Lower lobe of right lung (tissue), 2 donors: Measurements from ENCODE around the gene ENTR1. TPM values are rescaled to one million over a fixed set of nuclear protein-coding genes. Genes with fewer than 3 reads are reported as not detected.

ENCODE experiments used
- ATAC-seq, 2 donors: fragments of 200-7000 bp; cut with Tn5 transposase; one replicate each; pipeline ENCODE4 v1.9.1; 2020 to 2022; ENCODE audit warnings: mild to moderate bottlenecking in 2 of 2, moderate library complexity in 2 of 2
- DNase-seq: peaks from one replicate; pipeline ENCODE4 v3.0.0-alpha.2; 2020
- H3K27ac ChIP-seq: fragments of 200-600 bp; one replicate; pipeline ENCODE4 v1.8.0; 2022
- H3K27me3 ChIP-seq: fragments of 200-600 bp; one replicate; pipeline ENCODE4 v1.8.0; 2022; ENCODE audit warnings: low read depth
- H3K36me3 ChIP-seq: fragments of 200-600 bp; one replicate; pipeline ENCODE4 v1.8.0; 2022; ENCODE audit warnings: mild to moderate bottlenecking
- H3K4me1 ChIP-seq: fragments of 200-600 bp; one replicate; pipeline ENCODE4 v1.8.0; 2022
- H3K4me3 ChIP-seq: fragments of 200-600 bp; one replicate; pipeline ENCODE4 v1.8.0; 2022; ENCODE audit warnings: mild to moderate bottlenecking
- H3K9me3 ChIP-seq: fragments of 200-600 bp; one replicate; pipeline ENCODE4 v1.8.0; 2022
- intact Hi-C: fragments of 100-400 bp; cut with DNase I; formaldehyde crosslinking; loops from one replicate; pipeline ENCODE4 v1.11.0; 2022
- long read RNA-seq: library from polyadenylated mRNA; unstranded; transcript quantifications from one replicate; pipeline ENCODE4 v2.0.0, GENCODE V29; 2021
- total RNA-seq: library from RNA; stranded (reverse); fragmentation: NEBNext Ultra II Directional; extraction: Animal tissue kit (Norgen Biotek cat#: 25700); gene quantifications from one replicate; pipeline ENCODE4 v1.2.1, GENCODE V29; 2021
- TF ChIP-seq, protein P1 (sequence below): fragments of 200-600 bp; IDR thresholded peaks from one replicate; pipeline ENCODE4 v1.8.0; 2022; ENCODE audit warnings: antibody characterized with exemption, mild to moderate bottlenecking
- donor health status: DM: no; HTN: yes; CAD: no; lungs with severe emphysema.

Gene ENTR1, protein sequence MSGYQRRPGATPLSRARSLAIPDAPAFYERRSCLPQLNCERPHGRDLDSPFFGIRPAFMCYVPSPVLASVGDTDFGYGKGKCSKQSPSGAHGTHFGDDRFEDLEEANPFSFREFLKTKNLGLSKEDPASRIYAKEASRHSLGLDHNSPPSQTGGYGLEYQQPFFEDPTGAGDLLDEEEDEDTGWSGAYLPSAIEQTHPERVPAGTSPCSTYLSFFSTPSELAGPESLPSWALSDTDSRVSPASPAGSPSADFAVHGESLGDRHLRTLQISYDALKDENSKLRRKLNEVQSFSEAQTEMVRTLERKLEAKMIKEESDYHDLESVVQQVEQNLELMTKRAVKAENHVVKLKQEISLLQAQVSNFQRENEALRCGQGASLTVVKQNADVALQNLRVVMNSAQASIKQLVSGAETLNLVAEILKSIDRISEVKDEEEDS
- 34.3 TPM for total RNA-seq
- long read RNA-seq, transcript ENTR1-204 (8 exons, 2,129 nt), result major isoform, 7 of 52 reads
- long read RNA-seq, partial matches to known transcripts, result 15 of 52 reads
- long read RNA-seq, other reads (novel, unspliced or antisense), result 21 of 52 reads

DNA sequence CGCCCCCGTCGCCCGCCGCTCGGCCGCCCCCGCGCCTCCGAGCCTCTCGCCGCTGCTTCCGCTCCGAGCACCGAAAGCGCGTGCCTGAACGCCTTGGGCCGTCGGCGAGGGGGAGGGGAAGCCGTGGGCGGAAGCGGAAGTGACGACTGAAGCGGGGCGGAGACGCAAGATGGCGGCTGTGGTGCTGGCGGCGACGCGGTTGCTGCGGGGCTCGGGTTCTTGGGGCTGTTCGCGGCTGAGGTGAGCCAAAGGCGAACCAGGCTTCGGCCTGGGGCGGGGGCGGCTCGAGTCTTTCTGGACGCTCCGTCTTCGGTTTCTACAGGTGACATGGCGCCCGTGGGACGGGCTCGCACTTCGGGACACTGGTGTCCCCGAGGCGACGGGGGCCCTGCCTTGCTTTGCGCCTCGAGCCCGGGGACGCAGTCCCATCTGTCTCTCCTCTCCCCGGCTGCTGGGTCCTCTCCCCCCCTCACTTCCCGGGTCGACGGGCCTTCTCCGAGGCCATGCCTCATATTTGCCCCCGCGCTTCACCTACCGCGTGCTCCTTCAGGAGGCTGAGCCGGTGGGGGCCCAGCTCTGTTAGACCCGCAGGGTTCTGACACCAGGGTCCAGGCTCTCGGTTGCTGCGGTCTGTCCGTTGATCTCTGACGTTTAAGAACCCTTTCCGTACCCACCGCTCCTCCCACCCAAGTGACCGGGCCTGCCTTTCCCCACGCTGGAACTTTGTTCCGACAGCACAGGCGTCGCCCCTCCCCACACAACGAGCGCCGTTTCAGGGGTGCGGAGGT is at the start of gene ENTR1, which contains the start of gene PMPCA:
ENTR1 (minus strand) TSS at position 115 of the 788 bp plus-strand sequence. CDS start 217 bp downstream, outside the sequence.
PMPCA (plus strand) TSS at position 159 of the 788 bp plus-strand sequence; CDS start at position 170, 11 bp downstream.
- peak within 1 kb of the TSS; percentile 99 for H3K4me3 ChIP-seq

DNA sequence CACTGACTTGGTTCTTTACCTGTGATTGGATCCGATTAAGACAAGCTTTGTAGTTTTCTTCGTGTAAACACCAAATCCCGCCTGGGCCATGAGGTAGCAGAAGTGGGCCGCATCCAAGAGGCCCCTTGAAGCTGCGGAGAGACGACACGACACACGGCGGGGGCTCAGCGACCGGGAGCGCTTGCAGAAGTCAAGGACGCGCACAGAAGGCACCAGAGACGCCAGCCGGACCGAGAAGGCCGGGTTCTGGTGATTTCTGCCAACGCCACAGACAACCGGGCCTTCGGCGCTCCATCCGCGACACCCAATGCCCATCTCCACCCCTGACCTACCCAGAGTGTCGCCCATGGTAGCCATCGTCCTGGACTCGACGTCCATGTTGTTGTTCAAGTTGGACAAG is 49.0 kb upstream of the ENTR1 start:
- TF ChIP-seq, protein P1, sequence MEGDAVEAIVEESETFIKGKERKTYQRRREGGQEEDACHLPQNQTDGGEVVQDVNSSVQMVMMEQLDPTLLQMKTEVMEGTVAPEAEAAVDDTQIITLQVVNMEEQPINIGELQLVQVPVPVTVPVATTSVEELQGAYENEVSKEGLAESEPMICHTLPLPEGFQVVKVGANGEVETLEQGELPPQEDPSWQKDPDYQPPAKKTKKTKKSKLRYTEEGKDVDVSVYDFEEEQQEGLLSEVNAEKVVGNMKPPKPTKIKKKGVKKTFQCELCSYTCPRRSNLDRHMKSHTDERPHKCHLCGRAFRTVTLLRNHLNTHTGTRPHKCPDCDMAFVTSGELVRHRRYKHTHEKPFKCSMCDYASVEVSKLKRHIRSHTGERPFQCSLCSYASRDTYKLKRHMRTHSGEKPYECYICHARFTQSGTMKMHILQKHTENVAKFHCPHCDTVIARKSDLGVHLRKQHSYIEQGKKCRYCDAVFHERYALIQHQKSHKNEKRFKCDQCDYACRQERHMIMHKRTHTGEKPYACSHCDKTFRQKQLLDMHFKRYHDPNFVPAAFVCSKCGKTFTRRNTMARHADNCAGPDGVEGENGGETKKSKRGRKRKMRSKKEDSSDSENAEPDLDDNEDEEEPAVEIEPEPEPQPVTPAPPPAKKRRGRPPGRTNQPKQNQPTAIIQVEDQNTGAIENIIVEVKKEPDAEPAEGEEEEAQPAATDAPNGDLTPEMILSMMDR, result no peak
- intact Hi-C loops, result no loop called here
- Histone ChIP-seq H3K27ac (no peak overlapping the region), H3K9me3 (no peaks in the 10 kb centered on the region), H3K4me3 (no peak overlapping the region), H3K27me3 (no peaks in the 10 kb centered on the region), H3K36me3 (peaks cover 100% of the 10 kb centered on the region), H3K4me1 (no peaks in the 10 kb centered on the region)
- ATAC-seq, result no peak
- no peak for DNase-seq

More for the DNA sequence above, at the start of gene ENTR1, which contains the start of gene PMPCA:
- intact Hi-C loops, result no loop called here
- DNase-seq (peak; percentile 95), ATAC-seq (peak; percentile 91 to 96)
- Histone ChIP-seq H3K27ac (peak within 1 kb of the TSS; percentile 94), H3K36me3 (peaks cover 61% of the 10 kb centered on the region), H3K9me3 (no peaks in the 10 kb centered on the region), H3K27me3 (no peaks in the 10 kb centered on the region), H3K4me1 (peaks cover 28% of the 10 kb centered on the region)
- TF ChIP-seq, protein P1, result no peak

DNA sequence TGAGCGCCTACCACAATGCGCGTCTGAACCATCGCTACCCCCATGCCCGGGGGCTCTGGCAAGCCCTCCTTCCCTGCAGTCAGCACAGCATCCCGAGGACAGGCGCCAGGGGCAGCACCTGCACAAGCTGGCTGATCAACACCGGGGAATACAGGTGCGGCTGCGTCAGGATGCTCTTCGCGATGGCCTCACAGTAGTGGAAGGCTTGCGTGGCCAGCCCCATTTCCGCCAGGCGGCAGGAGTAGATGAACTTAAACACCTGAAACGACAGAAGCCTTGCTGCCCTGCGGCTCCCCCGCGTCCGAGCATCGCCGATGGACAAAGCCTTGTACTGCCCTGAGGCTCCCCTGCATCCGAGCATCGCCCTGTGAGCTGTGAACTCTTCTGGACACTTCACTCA is 46.9 kb upstream of the ENTR1 start:
- TF ChIP-seq, protein P1, result no peak
- Histone ChIP-seq H3K36me3 (peaks cover 98% of the 10 kb centered on the region), H3K4me3 (no peak overlapping the region), H3K27ac (no peak overlapping the region), H3K27me3 (no peaks in the 10 kb centered on the region), H3K9me3 (no peaks in the 10 kb centered on the region), H3K4me1 (no peaks in the 10 kb centered on the region)
- intact Hi-C loops, result no loop called here
- DNase-seq (no peak), ATAC-seq (no peak)

DNA sequence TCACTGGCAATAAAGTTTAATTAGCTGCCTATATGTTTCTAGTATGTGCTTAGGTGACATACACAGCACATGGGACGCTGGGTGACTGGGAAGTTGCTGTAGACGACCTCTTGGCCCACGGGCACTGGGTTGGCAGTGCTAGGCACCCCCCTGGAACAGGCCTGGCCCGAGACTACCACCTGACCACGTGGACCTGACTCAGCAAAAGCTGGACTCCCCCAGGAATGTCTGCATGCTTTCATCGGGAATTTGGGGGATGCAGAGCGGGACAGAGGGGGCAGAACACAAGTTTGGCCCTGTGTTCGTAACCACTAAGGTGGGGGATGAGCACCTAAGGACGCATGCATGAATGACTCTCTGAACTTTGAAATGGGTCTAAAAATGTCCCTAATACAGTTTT is 45.8 kb upstream of the ENTR1 start:
- TF ChIP-seq, protein P1, result no peak
- ATAC-seq (no peak), DNase-seq (no peak)
- no peak overlapping the region for H3K4me3 ChIP-seq
- H3K27me3 ChIP-seq, result no peaks in the 10 kb centered on the region
- no peaks in the 10 kb centered on the region for H3K4me1 ChIP-seq
- H3K36me3 ChIP-seq, result peaks cover 98% of the 10 kb centered on the region
- intact Hi-C loops, result no loop called here
- no peaks in the 10 kb centered on the region for H3K9me3 ChIP-seq
- H3K27ac ChIP-seq, result no peak overlapping the region
